Left lung (tissue), 10 donors: ENCODE results near the gene CNOT8. TPM values are rescaled to one million over a fixed set of nuclear protein-coding genes. Genes with fewer than 3 reads are reported as not detected.
A peak's percentile ranks its signal among the peaks of the same experiment; 100 is the strongest.

Experiments
- ATAC-seq: fragments of 200-7000 bp; cut with Tn5 transposase; one replicate; pipeline ENCODE4 v1.9.1; 2020; ENCODE audit warnings: moderate library complexity
- DNase-seq, 4 donors: peaks; one replicate each; pipeline ENCODE4 v3.0.0-alpha.2; 2013 to 2020
- H3K27ac ChIP-seq, 2 donors: fragments of 200-600 bp; sonication (generic) in 1 of 2; one replicate each; pipeline versions ENCODE4 v1.5.0 to v1.8.0; 2020 to 2021
- H3K27me3 ChIP-seq, 2 donors: fragments of 200-600 bp; sonication (generic) in 1 of 2; one replicate each; pipeline versions ENCODE4 v1.5.0 to v1.8.0; 2020 to 2021
- H3K36me3 ChIP-seq, 2 donors: fragments of 200-600 bp; sonication (generic) in 1 of 2; one replicate each; pipeline versions ENCODE4 v1.5.0 to v1.8.0; 2020 to 2021
- H3K4me1 ChIP-seq, 2 donors: fragments of 200-600 bp; one replicate each; pipeline ENCODE4 v1.8.0; 2021
- H3K4me3 ChIP-seq, 2 donors: fragments of 200-600 bp; sonication (generic) in 1 of 2; one replicate each; pipeline versions ENCODE4 v1.5.0 to v1.8.0; 2020 to 2021; ENCODE audit warnings: mild to moderate bottlenecking in 1 of 2
- H3K9me3 ChIP-seq, 2 donors: fragments of 200-600 bp; sonication (generic) in 1 of 2; one replicate each; pipeline versions ENCODE4 v1.5.0 to v1.8.0; 2020 to 2021
- CTCF ChIP-seq, 2 donors: fragments of 200-600 bp; sonication (generic) in 1 of 2; IDR thresholded peaks; one replicate each; pipeline versions ENCODE4 v1.5.0 to v1.8.0; 2021; ENCODE audit warnings: antibody characterized with exemption in 2 of 2
- intact Hi-C, 2 donors: fragments of 100-400 bp; cut with DNase I; formaldehyde crosslinking; loops; one replicate each; pipeline versions ENCODE4 v1.11.2 to v1.14.2; 2022
- polyA plus RNA-seq, 6 donors: library from polyadenylated mRNA; unstranded; fragments of 120-200 nt; gene quantifications; one replicate each; pipeline ENCODE4 v1.2.1, GENCODE V29; 2013; ENCODE audit not compliant: insufficient read length in 6 of 6
- total RNA-seq, 2 donors: library from RNA; stranded (reverse); fragmentation: NEBNext Ultra II Directional; extraction: Animal tissue kit (Norgen Biotek cat#: 25700); gene quantifications; one replicate each; pipeline ENCODE4 v1.2.1, GENCODE V29; 2021
- donor health status: DM: no; HTN: yes; CAD: no.
- donor health status: DM: no; HTN: no; CAD: no.

Gene CNOT8
- total and polyA plus RNA-seq, 8 donors = 65.8 to 95.4 (median 85.4) TPM

- H3K4me3 ChIP-seq = no peak overlapping the region
- H3K9me3 ChIP-seq = no peaks in the 10 kb centered on the region
- peak overlapping the region in 1 of 2 donors; percentile 8 for H3K27ac ChIP-seq
- TF ChIP-seq CTCF (IDR thresholded peaks at IDR 0.05) = no peak
- no peaks in the 10 kb centered on the region for H3K27me3 ChIP-seq
- peaks cover 0 to 13% of the 10 kb centered on the region in 2 donors for H3K4me1 ChIP-seq
- ATAC-seq = no peak
- DNase-seq = no peak
- intact Hi-C loops = no loop called here
- H3K36me3 ChIP-seq = no peaks in the 10 kb centered on the region
These were observed 17.8 kb upstream of the CNOT8 start for GRCh38 chr5:154840435-154841272.

- Histone ChIP-seq H3K36me3 (no peaks in the 10 kb centered on the region), H3K4me1 (peaks cover 0 to 13% of the 10 kb centered on the region in 2 donors), H3K9me3 (no peaks in the 10 kb centered on the region), H3K27ac (peak overlapping the region in 1 of 2 donors; percentile 8), H3K4me3 (no peak overlapping the region), H3K27me3 (no peaks in the 10 kb centered on the region)
- no peak for TF ChIP-seq CTCF (IDR thresholded peaks at IDR 0.05)
- intact Hi-C loops = no loop called here
- ATAC-seq (no peak), DNase-seq (no peak)
These were observed 17.2 kb upstream of the CNOT8 start for GRCh38 chr5:154841273-154841661.

- Histone ChIP-seq H3K27me3 (no peaks in the 10 kb centered on the region), H3K36me3 (no peaks in the 10 kb centered on the region), H3K27ac (no peak overlapping the region), H3K4me3 (no peak overlapping the region), H3K4me1 (peaks cover 0 to 10% of the 10 kb centered on the region in 2 donors), H3K9me3 (no peaks in the 10 kb centered on the region)
- DNase-seq (no peak), ATAC-seq (no peak)
- TF ChIP-seq CTCF (IDR thresholded peaks at IDR 0.05) = no peak
- intact Hi-C loops = no loop called here
These were observed 15.5 kb upstream of the CNOT8 start for GRCh38 chr5:154842689-154843530.

GRCh38 chr5:154844809-154845208 lies 13.6 kb upstream of the CNOT8 start:
- intact Hi-C loops = no loop called here
- no peak overlapping the region for H3K4me3 ChIP-seq
- no peak for DNase-seq
- H3K27me3 ChIP-seq = no peaks in the 10 kb centered on the region
- ATAC-seq = no peak
- peaks cover 0 to 20% of the 10 kb centered on the region in 2 donors for H3K4me1 ChIP-seq
- TF ChIP-seq CTCF (IDR thresholded peaks at IDR 0.05) = no peak
- peak overlapping the region in 1 of 2 donors; percentile 4 for H3K27ac ChIP-seq
- no peaks in the 10 kb centered on the region for H3K9me3 ChIP-seq
- no peaks in the 10 kb centered on the region for H3K36me3 ChIP-seq

GRCh38 chr5:154849264-154849785 lies 9.1 kb upstream of the CNOT8 start:
- ATAC-seq = no peak
- H3K36me3 ChIP-seq = no peaks in the 10 kb centered on the region
- H3K9me3 ChIP-seq = no peaks in the 10 kb centered on the region
- no peak for TF ChIP-seq CTCF (IDR thresholded peaks at IDR 0.05)
- intact Hi-C loops = no loop called here
- peak overlapping the region in 1 of 2 donors; percentile 35 for H3K4me3 ChIP-seq
- DNase-seq = no peak
- peak overlapping the region; percentile 39 to 88 for H3K27ac ChIP-seq
- no peaks in the 10 kb centered on the region for H3K27me3 ChIP-seq
- peaks cover 5 to 34% of the 10 kb centered on the region in 2 donors for H3K4me1 ChIP-seq
